Measurements from ENCODE around the gene ANKRD31. TPM values are rescaled to one million over a fixed set of nuclear protein-coding genes. Genes with fewer than 3 reads are reported as not detected.

The ANKRD31 gene
- total RNA-seq, 1 experiment from 2014 or later = 0.11 TPM

- Histone ChIP-seq H3K9me3 (ENCODE audit: control insufficient read depth, low read depth, low read length) (no peaks in the 10 kb centered on the region), H2BK5ac (ENCODE audit: insufficient read length, low read length) (no peak overlapping the region), H4K5ac (ENCODE audit: insufficient read length, low read depth, low read length) (no peak overlapping the region), H2BK20ac (ENCODE audit: low read depth, low read length, poor library complexity, severe bottlenecking) (no peak overlapping the region), H3K4me1 (ENCODE audit: insufficient read depth, low read length) (no peaks in the 10 kb centered on the region), H3K79me2 (ENCODE audit: insufficient read depth, low read length) (no peaks in the 10 kb centered on the region), H3K23ac (ENCODE audit: insufficient read length, low read depth, low read length) (no peak overlapping the region), H2BK120ac (ENCODE audit: low read depth, low read length, poor library complexity, severe bottlenecking) (no peak overlapping the region), H4K8ac (replicated peaks; ENCODE audit: insufficient read length, low read depth, low read length) (no peak overlapping the region), H2BK15ac (ENCODE audit: low read depth, low read length) (no peak overlapping the region), H3K4me2 (ENCODE audit: insufficient read depth, insufficient read length, low read length) (no peak overlapping the region), H3K23me2 (ENCODE audit: insufficient read length, low read depth, low read length, poor library complexity, severe bottlenecking) (no peaks in the 10 kb centered on the region), H3K27me3 (ENCODE audit: insufficient read depth, low read length) (no peaks in the 10 kb centered on the region), H3K14ac (ENCODE audit: insufficient read depth, low read length) (no peak overlapping the region), H3T11ph (ENCODE audit: low read length) (no peak overlapping the region), H3K56ac (ENCODE audit: insufficient read length, low read depth, low read length) (no peak overlapping the region), H2AFZ (ENCODE audit: low read length) (no peak overlapping the region), H4K20me1 (ENCODE audit: control insufficient read depth, insufficient read depth, insufficient read length) (no peaks in the 10 kb centered on the region), H2AK5ac (ENCODE audit: insufficient read length, low read length) (no peak overlapping the region), H3K4ac (ENCODE audit: low read depth, low read length) (no peak overlapping the region), H3K18ac (ENCODE audit: insufficient read length, low read depth, low read length) (no peak overlapping the region), H3K9ac (ENCODE audit: extremely low read depth, insufficient read length, low read length) (no peak overlapping the region), H4K91ac (ENCODE audit: insufficient read length, low read depth, low read length) (no peak overlapping the region), H3K79me1 (ENCODE audit: insufficient read depth, low read depth, low read length, poor library complexity, severe bottlenecking) (no peaks in the 10 kb centered on the region), H2BK12ac (ENCODE audit: insufficient read length, low read depth, low read length) (no peak overlapping the region), H3K27ac (ENCODE audit: insufficient read length, low read depth, low read length) (no peak overlapping the region)
- no peaks in the 10 kb centered on the region for H3K9me3 Mint-ChIP-seq
- no CpG with 5 or more reads among the region's 3 CpGs for WGBS (ENCODE audit: extremely low coverage, insufficient read length, low lambda C conversion rate)
- no peaks in the 10 kb centered on the region for H3K27me3 Mint-ChIP-seq (ENCODE audit: low read depth)
- H3K36me3 Mint-ChIP-seq (ENCODE audit: insufficient read depth in 1 of 3, low read depth in 3 of 3) = no peaks in the 10 kb centered on the region
- no peak for DNase-seq
- H3K4me3 Mint-ChIP-seq = no peak overlapping the region
- no peak overlapping the region for H3K27ac Mint-ChIP-seq
- no peak for TF ChIP-seq CTCF (conservative IDR thresholded peaks at IDR 0.05)
- H3K4me1 Mint-ChIP-seq = no peaks in the 10 kb centered on the region
These were observed 46.5 kb downstream of the ANKRD31 start for GRCh38 chr5:75190227-75190626.
